Activated T-cell treated with anti-CD3 and anti-CD28 coated beads, Interleukin-2, amount 50 U/mL, for 24 hours (primary cell): ENCODE measurements around the gene ZCCHC24.

Experiments used
- DNase-seq: peaks from one replicate; pipeline ENCODE4 v3.0.0-alpha.2; 2020
- H3K27ac Mint-ChIP-seq: 2 replicates; pipeline ENCODE4 v1.8.0; 2020; ENCODE audit warnings: mild to moderate bottlenecking, mixed read lengths
- H3K27me3 Mint-ChIP-seq: 2 replicates; pipeline ENCODE4 v1.8.0; 2020; ENCODE audit warnings: mixed read lengths
- H3K36me3 Mint-ChIP-seq: 2 replicates; pipeline ENCODE4 v1.8.0; 2020; ENCODE audit warnings: low read depth, mixed read lengths
- H3K4me1 Mint-ChIP-seq: 2 replicates; pipeline ENCODE4 v1.8.0; 2020; ENCODE audit warnings: low read depth, mixed read lengths
- H3K4me3 Mint-ChIP-seq: 2 replicates; pipeline ENCODE4 v1.8.0; 2020; ENCODE audit warnings: mild to moderate bottlenecking, moderate library complexity, mixed read lengths
- H3K9me3 Mint-ChIP-seq: 2 replicates; pipeline ENCODE4 v1.8.0; 2020; ENCODE audit warnings: mixed read lengths

The ZCCHC24 gene

DNA sequence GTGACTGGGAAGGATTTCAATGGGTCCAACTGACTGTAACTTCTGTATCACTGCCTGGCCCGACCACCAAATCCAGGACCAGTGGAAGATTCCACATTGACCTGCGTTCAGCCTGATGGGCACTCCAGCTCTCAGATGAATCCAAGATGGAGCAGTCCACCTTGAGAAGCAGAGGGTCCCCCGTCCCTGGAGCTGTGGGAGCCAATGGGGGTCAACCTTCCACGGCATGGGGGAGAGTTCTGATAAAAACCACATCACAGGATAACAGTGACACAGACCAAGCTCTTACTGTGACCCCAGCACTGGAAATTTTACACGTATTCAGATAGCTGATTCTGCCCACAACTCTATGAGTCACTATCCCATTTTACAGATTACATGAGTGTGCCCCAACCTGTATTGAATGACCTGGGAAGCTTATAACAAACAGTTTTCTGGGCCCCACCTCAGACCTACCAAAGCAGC is 11.2 kb downstream of the ZCCHC24 start:
- H3K4me3 Mint-ChIP-seq, result peak overlapping the region; percentile 32
- peaks cover 3% of the 10 kb centered on the region for H3K27me3 Mint-ChIP-seq
- H3K4me1 Mint-ChIP-seq, result peaks cover 13% of the 10 kb centered on the region
- H3K9me3 Mint-ChIP-seq, result no peaks in the 10 kb centered on the region
- peak overlapping the region; percentile 82 for H3K27ac Mint-ChIP-seq
- no peaks in the 10 kb centered on the region for H3K36me3 Mint-ChIP-seq
- DNase-seq, result peak; percentile 42

DNA sequence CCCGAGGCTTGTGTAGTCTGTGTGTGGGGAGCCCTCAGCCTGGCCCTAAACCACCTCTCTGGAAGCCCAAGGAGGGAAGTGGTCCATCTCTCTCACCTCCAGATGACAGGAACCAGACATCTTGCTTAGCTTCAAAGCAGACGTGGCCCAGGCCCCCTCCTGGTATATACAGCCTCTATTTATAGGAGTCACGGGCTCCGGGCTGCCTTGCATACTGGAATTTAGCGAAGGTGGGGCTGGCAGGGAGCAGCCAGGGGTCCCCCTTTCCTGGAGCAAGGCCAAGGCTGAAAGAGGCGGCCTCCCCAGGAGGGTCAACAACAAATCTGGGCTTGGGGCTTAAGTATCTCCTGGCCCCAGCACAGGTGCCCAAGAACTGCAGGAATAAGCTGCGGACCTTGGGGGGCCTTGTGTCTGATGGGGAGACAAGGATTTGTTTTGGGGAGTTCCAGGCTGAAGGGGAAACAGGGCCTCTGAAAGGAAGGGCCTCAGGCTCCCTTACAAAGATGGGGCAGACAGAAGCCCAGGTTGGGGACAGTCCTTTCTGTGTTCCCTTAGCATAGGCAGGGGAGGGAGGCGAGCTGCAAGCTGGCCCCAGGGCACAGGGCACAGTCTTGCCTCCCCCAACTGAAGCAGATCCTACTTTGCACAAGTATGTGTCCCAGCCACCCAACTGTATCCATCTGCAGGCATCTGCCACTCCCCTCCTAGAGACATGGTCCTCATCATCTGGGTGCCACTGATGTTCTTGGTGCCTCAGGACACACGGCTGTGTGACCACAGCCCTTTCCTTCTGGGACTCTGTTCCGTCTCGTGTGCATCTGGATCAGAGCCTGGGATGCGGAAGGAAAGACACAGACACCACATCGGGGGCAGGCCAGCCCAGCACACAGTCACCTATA is 11.9 kb downstream of the ZCCHC24 start:
- Mint-ChIP-seq H3K27me3 (peaks cover 3% of the 10 kb centered on the region), H3K4me3 (no peak overlapping the region), H3K4me1 (peaks cover 13% of the 10 kb centered on the region), H3K36me3 (no peaks in the 10 kb centered on the region), H3K9me3 (no peaks in the 10 kb centered on the region), H3K27ac (no peak overlapping the region)
- no peak for DNase-seq

GRCh38 chr10:79431891-79432831 is 13.3 kb downstream of the ZCCHC24 start:
- no peak for DNase-seq
- peaks cover 13% of the 10 kb centered on the region for H3K4me1 Mint-ChIP-seq

GRCh38 chr10:79431428-79431827 is 14.0 kb downstream of the ZCCHC24 start:
- no peak for DNase-seq
- no peaks in the 10 kb centered on the region for H3K36me3 Mint-ChIP-seq
- H3K4me3 Mint-ChIP-seq, result no peak overlapping the region
- peaks cover 13% of the 10 kb centered on the region for H3K4me1 Mint-ChIP-seq
- H3K27ac Mint-ChIP-seq, result no peak overlapping the region
- no peaks in the 10 kb centered on the region for H3K27me3 Mint-ChIP-seq
- H3K9me3 Mint-ChIP-seq, result no peaks in the 10 kb centered on the region

More at GRCh38 chr10:79431891-79432831, 13.3 kb downstream of the ZCCHC24 start:
- no peaks in the 10 kb centered on the region for H3K27me3 Mint-ChIP-seq
- H3K9me3 Mint-ChIP-seq, result no peaks in the 10 kb centered on the region
- H3K4me3 Mint-ChIP-seq, result no peak overlapping the region
- no peak overlapping the region for H3K27ac Mint-ChIP-seq
- H3K36me3 Mint-ChIP-seq, result no peaks in the 10 kb centered on the region

DNA sequence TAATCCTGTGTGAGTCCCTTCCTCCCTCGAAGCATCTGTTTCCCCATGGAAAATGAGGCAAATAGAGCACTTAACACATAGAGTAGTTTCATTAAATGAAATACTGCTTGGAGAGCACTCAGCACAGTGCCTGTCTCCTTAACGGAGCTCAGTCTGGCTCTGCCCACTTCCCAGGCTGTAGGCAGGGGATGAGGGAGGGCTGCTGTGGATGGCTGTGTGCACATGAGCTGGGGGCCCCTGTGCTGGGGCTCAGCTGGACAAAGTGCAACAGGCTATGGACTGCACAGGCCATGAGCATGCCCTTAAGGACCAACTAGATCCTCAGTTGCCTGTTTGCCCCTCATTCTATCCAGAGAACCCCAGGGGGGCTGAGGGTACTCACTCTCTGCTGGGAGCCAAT is 14.5 kb downstream of the ZCCHC24 start:
- Mint-ChIP-seq H3K27ac (no peak overlapping the region), H3K36me3 (no peaks in the 10 kb centered on the region), H3K9me3 (no peaks in the 10 kb centered on the region), H3K27me3 (no peaks in the 10 kb centered on the region), H3K4me3 (no peak overlapping the region), H3K4me1 (peaks cover 13% of the 10 kb centered on the region)
- DNase-seq, result no peak

DNA sequence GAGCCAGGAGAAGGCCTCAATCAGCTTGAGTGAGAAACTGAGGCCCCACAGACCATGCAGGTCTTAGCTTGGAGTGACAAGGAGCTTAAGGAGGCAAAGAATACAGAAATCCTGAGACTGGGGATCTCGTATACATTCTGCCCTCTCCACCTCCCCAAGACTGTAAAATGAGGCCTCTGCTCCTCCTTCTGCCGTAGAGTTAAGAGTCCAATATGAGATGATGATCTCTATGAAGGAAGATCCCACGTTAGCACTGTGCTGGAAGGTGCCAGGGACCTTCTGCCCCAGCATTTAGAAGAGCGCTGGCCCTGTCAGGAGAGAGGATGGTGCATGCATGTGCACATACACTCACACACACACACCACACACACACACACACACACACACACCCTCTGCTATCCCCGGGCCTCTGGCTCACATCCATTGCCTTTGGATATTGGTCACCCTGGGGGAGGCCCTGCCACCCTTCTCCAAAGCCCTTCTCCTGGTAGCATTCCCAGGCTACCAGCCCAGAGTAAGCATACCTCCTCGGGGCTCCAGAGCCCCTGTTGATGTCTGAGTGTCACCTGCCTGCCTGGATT is 15.0 kb downstream of the ZCCHC24 start:
- Mint-ChIP-seq H3K4me1 (peaks cover 13% of the 10 kb centered on the region), H3K36me3 (no peaks in the 10 kb centered on the region), H3K4me3 (no peak overlapping the region), H3K27ac (no peak overlapping the region), H3K27me3 (no peaks in the 10 kb centered on the region), H3K9me3 (no peaks in the 10 kb centered on the region)
- no peak for DNase-seq

DNA sequence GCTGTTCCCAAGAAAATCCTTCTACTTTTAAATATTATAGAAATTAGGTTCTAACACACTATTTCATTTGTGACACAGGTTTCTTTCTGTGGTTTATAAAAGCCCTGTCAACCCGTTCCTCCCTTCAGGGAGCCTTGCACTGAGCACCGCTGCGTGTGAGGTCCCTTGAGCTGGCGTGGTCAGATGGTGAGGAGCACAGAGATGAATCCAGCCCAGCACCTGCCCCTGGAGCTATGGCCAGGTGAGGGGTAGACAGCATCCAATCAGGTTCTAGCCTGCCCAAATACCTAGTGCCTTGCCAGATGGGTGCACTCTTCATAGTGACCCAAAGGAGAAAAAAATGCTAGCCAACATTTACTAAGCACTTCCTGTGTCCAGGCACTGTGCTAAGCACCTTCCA is 15.7 kb downstream of the ZCCHC24 start:
- Mint-ChIP-seq H3K36me3 (no peaks in the 10 kb centered on the region), H3K4me3 (no peak overlapping the region), H3K9me3 (no peaks in the 10 kb centered on the region), H3K27me3 (no peaks in the 10 kb centered on the region), H3K4me1 (peaks cover 11% of the 10 kb centered on the region), H3K27ac (no peak overlapping the region)
- no peak for DNase-seq

GRCh38 chr10:79427965-79428364 is 17.5 kb downstream of the ZCCHC24 start:
- no peak for DNase-seq
- no peaks in the 10 kb centered on the region for H3K4me1 Mint-ChIP-seq
- H3K36me3 Mint-ChIP-seq, result no peaks in the 10 kb centered on the region
- no peak overlapping the region for H3K27ac Mint-ChIP-seq
- H3K27me3 Mint-ChIP-seq, result no peaks in the 10 kb centered on the region
- no peak overlapping the region for H3K4me3 Mint-ChIP-seq
- no peaks in the 10 kb centered on the region for H3K9me3 Mint-ChIP-seq

DNA sequence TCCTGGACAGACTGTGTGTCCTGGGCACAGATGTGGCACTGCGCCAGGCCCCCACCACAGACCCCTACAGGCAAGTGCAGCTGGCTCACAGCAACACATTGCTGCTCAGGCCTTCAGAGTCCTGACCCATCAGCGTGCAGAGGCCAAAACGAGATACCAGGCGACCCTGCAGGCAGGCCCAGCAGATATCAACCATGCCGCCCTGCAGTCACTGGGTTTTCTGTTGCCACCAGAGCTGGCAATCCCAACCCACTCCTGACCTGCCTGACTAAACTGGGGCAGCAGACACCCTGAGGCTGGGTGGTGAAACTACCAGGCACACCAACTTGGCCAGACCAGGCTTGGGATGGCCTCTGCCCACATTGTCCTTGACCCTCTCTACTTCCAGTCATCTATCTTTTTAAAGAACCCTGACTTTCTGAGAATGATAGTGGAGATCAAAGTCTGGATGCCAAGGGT is 20.3 kb downstream of the ZCCHC24 start:
- no peak overlapping the region for H3K4me3 Mint-ChIP-seq
- H3K9me3 Mint-ChIP-seq, result no peaks in the 10 kb centered on the region
- H3K36me3 Mint-ChIP-seq, result no peaks in the 10 kb centered on the region
- H3K4me1 Mint-ChIP-seq, result no peaks in the 10 kb centered on the region
- H3K27ac Mint-ChIP-seq, result no peak overlapping the region
- no peak for DNase-seq
- no peaks in the 10 kb centered on the region for H3K27me3 Mint-ChIP-seq

GRCh38 chr10:79424221-79425073 is 21.0 kb downstream of the ZCCHC24 start:
- no peak overlapping the region for H3K27ac Mint-ChIP-seq

DNA sequence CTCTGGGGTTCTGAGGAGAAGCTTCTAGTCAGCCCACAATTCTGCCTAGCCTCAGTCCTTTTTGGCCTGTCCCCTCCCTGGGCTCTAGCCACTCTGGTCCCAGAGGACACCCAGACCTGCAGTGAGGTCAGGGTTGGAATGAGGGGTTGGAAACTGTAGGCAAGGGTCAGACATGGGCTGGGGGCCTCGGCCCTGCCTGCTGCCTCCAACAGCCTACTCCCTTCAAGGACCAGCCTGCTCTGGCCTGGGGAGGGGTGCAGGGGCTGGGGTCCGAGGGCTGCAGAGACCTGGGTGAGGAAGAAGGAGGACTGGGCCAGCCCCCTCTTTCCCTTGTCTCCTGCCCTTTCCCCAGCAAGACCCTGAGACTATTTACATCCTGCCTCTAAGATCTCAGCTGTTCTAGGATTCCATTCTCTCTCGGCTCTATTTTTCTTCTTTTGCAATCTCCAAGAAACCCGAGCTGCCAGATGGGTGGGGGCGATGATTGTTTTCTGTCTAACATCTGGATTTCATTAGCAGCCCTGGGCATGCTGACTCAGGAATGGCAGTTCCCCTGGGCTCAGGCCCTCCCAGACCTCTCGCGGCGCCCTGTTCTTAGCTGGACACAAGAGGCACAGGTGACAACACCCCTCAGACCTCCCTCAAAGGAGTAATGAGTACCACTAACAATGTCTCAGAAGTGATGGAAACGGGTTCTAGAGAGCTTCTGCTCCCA is 23.1 kb downstream of the ZCCHC24 start:
- Mint-ChIP-seq H3K4me1 (no peaks in the 10 kb centered on the region), H3K27me3 (no peaks in the 10 kb centered on the region), H3K36me3 (no peaks in the 10 kb centered on the region), H3K27ac (no peak overlapping the region), H3K4me3 (no peak overlapping the region), H3K9me3 (no peaks in the 10 kb centered on the region)
- DNase-seq, result no peak

More at GRCh38 chr10:79424221-79425073, 21.0 kb downstream of the ZCCHC24 start:
- no peak for DNase-seq
- Mint-ChIP-seq H3K4me3 (no peak overlapping the region), H3K36me3 (no peaks in the 10 kb centered on the region), H3K9me3 (no peaks in the 10 kb centered on the region), H3K27me3 (no peaks in the 10 kb centered on the region), H3K4me1 (no peaks in the 10 kb centered on the region)

GRCh38 chr10:79420974-79421688 is 24.3 kb downstream of the ZCCHC24 start:
- no peak overlapping the region for H3K4me3 Mint-ChIP-seq
- no peaks in the 10 kb centered on the region for H3K27me3 Mint-ChIP-seq
- no peaks in the 10 kb centered on the region for H3K4me1 Mint-ChIP-seq
- DNase-seq, result no peak
- no peaks in the 10 kb centered on the region for H3K9me3 Mint-ChIP-seq
- H3K36me3 Mint-ChIP-seq, result no peaks in the 10 kb centered on the region
- H3K27ac Mint-ChIP-seq, result no peak overlapping the region
